COLO668 (cell line): ENCODE measurements around the gene CLRN2.

Experiments used
- DNase-seq: peaks from one replicate; lab custom pipeline; 2025; ENCODE audit not compliant: unreplicated experiment; lab: John Stamatoyannopoulos, UW

Gene CLRN2, protein sequence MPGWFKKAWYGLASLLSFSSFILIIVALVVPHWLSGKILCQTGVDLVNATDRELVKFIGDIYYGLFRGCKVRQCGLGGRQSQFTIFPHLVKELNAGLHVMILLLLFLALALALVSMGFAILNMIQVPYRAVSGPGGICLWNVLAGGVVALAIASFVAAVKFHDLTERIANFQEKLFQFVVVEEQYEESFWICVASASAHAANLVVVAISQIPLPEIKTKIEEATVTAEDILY

DNA sequence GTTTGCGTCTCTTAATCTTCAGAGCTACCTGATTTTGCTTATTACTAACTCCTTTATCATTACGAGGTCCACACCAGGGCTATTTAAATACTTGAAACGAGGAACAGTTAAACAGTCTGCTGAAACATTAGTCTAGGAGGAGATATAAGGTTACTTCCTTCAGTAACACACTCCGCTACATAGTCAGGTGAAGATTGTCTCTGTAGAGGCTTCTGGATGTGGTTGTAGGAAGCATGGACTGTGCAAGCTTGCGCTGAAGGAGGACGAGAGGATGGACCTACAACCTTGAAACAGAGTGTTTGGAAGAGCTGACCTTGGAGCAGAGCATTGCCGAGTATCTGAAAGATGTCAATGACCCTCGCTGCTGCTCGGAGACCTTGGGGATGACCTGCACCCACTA lies at the start of gene CLRN2:
CLRN2 (plus strand) TSS at position 301 of the 400 bp plus-strand sequence. CDS start 102 bp downstream, outside the sequence.
- no peak for DNase-seq

- no peak for DNase-seq
These were observed 46.2 kb upstream of the CLRN2 start for GRCh38 chr4:17468619-17469221.

DNA sequence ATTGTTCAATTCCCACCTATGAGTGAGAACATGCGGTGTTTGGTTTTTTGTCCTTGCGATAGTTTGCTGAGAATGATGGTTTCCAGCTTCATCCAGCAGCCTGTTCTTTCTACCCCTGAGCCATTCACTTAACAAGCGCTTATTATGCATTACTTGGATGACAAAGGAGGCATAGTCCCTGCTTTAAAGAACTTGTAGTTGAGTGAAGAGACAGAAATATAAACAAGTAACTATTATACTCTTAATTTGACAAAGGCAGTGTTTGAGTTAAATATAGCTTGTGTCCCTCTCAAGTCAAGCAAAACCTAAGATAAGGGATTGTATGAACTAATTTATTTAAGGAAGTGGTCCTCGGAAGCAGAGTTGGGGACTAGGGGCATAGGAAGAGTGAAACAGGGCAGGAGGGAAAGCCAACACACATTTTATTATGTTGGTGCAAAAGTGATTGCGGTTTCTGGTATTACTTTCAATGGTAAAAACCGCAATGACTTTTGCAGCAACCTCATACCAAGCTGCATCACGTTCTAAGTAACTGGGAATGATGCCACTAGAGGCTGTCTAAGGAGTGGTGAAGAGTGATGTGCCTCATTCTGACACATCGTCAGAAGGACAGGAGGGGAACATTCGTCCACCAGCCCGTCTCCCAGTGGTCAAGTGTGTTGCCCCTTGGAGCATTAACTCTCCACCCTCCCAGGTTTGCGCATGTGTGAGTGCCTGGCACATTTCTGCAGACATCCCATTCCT lies 44.9 kb upstream of the CLRN2 start:
- no peak for DNase-seq

DNA sequence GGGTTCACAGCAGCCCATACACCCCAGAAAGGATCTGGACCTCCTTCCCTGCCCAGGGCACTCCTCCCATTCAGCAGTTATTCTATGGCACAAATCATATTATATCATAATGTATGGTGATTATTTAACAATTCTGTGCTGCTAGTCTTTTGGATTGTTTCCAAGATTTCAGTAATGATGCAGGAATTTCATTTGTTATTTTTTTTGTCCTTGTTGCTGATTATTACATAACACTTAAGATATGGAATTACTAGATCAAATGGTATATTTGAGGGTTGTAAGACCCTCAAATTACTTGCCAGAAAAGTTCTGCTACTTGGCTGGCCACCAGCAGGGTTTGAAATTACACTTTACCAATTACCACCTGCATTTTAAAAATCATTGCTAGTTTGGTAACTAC lies 39.5 kb upstream of the CLRN2 start:
- no peak for DNase-seq

DNA sequence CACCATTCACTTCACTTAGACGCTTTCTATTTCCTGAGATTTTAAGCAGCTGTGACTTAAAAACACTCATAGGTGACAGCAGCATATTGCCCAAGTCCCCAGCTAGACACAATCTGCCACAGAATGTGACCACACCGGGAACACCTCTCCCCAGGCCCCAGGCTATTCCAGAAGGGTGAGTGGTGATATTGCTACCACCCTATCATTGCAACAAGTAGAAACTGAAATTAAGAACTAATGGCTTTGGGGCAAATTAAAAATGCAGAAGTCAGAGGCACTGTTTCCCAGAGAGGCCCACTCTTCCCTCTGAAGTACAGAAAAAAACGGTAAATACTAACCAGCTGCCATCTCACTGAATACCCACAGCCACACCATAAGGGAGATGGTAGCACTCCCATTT lies 38.1 kb upstream of the CLRN2 start:
- DNase-seq = no peak

DNA sequence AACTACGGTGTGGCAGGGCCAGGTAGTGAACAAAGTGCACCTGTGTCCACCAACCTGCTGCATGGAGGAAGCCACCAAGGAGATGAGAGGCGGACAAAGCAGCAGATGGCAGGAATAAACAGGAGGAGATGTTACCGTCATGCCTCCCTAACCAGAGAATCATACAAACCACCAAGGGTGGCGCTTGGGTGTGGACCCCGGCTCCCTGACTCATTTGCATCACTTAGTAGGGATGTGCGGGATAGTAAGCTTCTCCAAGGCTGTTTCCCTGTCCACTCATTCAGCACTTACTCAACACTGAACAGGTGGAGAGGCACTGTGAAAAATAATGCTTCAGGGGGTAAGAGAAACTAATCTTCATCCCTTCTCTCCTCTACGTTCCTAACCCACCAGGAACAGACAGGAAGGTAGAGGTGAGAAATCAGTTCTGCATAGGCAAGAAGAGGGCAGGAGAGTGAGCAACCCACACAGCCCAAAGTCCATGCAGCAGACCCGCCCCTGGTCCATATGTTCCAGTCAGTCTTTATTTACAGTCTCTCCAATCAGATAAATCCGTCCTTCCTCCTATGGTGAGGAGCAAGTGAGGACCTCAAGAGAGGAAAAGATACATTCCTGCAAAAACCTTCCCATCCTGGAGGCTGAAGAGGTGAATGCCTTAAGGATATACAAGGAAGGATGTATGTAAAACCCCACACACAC lies 37.0 kb upstream of the CLRN2 start:
- DNase-seq = no peak

GRCh38 chr4:17480210-17480927 lies 34.6 kb upstream of the CLRN2 start:
- DNase-seq = no peak

GRCh38 chr4:17480955-17481354 lies 34.0 kb upstream of the CLRN2 start:
- no peak for DNase-seq

DNA sequence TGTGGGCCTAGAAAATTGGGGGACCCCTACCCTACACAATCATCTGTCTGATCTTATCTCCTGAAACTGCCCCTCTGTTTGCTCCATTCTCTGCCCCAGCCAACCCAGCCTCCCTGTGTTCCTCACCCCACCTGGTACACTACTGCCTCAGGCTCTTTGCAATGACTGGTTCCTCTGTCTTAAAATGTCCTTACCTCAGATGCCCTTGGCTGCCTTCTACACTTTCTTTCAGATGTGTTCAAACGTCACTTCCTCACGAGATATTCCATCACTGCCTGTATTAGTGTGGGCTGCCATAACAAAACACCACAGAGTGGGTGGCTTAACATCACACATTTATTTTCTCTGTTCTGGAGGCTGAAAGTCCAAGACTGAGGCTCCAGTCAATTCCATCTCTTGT lies 32.2 kb upstream of the CLRN2 start:
- no peak for DNase-seq

GRCh38 chr4:17489123-17489522 lies 25.8 kb upstream of the CLRN2 start:
- no peak for DNase-seq

GRCh38 chr4:17489721-17490120 lies 25.2 kb upstream of the CLRN2 start:
- DNase-seq = no peak

GRCh38 chr4:17490575-17491059 lies 24.3 kb upstream of the CLRN2 start:
- DNase-seq = no peak

GRCh38 chr4:17491196-17491595 lies 23.8 kb upstream of the CLRN2 start:
- no peak for DNase-seq

GRCh38 chr4:17492058-17492741 lies 22.8 kb upstream of the CLRN2 start:
- DNase-seq = no peak

DNA sequence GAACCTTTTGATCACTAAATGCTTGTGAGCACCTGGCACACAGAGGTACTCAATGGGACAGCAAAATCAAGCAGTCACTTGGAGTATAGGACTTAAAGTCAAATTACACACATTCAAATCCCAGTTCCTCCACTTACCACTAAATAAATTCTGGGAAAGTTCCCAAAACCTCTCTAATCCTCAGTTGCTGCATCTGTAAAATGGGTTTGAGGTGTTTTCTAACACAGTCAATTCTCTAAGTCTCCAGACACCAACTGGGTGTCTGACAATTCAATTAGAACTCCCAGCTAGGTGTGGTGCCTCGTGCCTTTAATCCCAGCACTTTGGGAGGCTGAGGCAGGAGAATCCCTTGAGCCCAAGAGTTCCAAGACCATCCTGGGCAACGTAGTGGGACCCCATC lies 22.1 kb upstream of the CLRN2 start:
- no peak for DNase-seq

- DNase-seq = no peak
These were observed 21.3 kb upstream of the CLRN2 start for GRCh38 chr4:17493619-17494018.

GRCh38 chr4:17494258-17495190 lies 20.4 kb upstream of the CLRN2 start:
- DNase-seq = no peak

DNA sequence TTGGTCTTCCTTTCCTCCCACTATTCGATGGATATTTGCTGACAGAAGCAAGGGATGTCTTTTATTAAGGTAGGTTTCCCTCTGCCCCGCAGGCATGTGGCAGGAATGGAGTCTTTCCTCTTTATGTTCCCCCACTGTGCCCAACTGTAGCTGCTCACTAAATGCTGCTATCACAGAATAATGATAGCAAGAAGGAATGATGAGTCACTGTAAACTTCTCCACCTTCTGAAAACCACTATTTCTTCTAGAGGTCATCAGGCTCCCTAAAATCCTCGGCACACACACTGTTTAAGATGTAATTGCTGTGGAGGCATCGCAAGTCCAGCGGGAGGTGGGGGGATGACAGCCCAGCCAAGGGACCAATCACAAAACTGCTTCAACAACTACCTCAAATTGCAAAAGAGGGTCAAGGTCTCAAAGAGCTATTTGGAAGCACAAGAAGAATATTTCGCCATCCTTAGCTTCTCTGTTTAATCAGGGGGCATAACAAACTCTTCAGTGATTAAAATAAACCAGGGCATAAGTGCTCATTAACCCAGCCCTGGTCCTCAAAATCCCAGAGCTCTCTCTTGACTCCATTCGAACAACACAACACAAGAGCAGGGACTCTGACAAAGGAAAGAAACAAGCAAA lies 17.0 kb upstream of the CLRN2 start:
- DNase-seq = no peak

GRCh38 chr4:17500574-17500973 lies 14.4 kb upstream of the CLRN2 start:
- no peak for DNase-seq
